Measurements from ENCODE around the gene IL12RB2.

DNA sequence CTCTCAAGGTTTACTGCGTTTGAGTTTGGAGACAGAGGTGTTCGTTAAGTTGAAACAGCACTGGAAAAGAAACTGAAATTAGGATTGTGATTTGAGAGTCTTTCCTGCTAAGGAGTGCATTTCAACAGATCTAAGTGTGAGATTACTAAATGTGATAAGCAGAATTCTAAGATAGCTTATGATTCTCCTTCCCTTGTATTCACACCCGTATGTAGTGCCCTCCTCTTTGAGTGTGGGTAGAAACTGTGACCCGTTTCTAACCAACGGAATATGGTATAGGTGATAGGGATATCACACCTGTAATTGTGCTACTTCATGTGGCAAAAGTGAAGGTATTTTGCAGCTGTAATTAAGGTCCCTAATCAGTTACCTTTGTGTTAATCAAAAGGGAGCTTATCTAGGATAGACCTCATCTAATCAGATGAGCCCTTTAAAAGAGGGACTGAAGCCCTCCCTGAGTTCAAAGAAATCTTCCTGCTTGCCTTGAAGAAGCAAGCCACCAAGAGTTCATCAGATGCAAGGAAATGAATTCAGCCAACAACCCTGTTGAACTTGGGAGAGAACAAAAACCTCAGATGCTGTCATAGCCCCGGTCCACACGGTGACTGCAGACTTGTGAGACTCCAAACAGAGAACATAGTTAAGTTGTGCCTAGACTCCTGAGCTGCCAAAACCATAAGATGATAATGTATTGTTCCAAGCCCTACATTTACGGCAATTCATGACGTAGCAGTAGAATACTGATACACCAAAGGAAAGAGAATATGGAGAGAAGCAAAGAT, 12.6 kb upstream of the IL12RB2 start:
- TF ChIP-seq GATA3 (IDR thresholded peaks at IDR 0.05; ENCODE audit: low read depth, low read length), result no peak
- TF ChIP-seq GATA2 (IDR thresholded peaks at IDR 0.05; ENCODE audit: low read depth, low read length), result no peak
